ENCODE data around the gene ZNF664. TPM values are rescaled to one million over a fixed set of nuclear protein-coding genes. Genes with fewer than 3 reads are reported as not detected.

The ZNF664 gene
- total and polyA plus RNA-seq, 2 of the 4 experiments (the other 2 are of a cell fraction) = 29.9 to 32.6 TPM

- no peak overlapping the region for H2AFZ ChIP-seq (replicated peaks; ENCODE audit: low read length, poor library complexity)
- H3K9me1 ChIP-seq (ENCODE audit: insufficient read depth, low read length) = no peaks in the 10 kb centered on the region
- H3K27ac ChIP-seq (ENCODE audit: insufficient read depth, low read length) = no peak overlapping the region
- H3K9me3 ChIP-seq (ENCODE audit: control insufficient read depth, insufficient read depth, low read length) = no peaks in the 10 kb centered on the region
- no peak overlapping the region for H3K14ac ChIP-seq (replicated peaks; ENCODE audit: low read depth, low read length)
- no peak overlapping the region for H4K5ac ChIP-seq (ENCODE audit: low read depth, low read length)
- no peak overlapping the region for H3K4ac ChIP-seq (ENCODE audit: low read depth, low read length)
- no peak overlapping the region for H4K8ac ChIP-seq (ENCODE audit: low read depth in 2 of 2, low read length in 2 of 2)
- POLR2A ChIA-PET (ENCODE audit: unreplicated experiment) = no interaction called here
- CTCF ChIA-PET = no interaction called here
- no peak overlapping the region for H2BK15ac ChIP-seq (ENCODE audit: low read depth, low read length)
- H4K20me1 ChIP-seq (ENCODE audit: insufficient read depth, low read length) = peaks cover 4% of the 10 kb centered on the region; the same call in 1 of the 2 replicates
- peaks cover 14 to 39% of the 10 kb centered on the region in 2 experiments for H3K79me1 ChIP-seq (ENCODE audit: low read depth in 1 of 2, low read length in 2 of 2)
- dilution Hi-C loops (cut with HindIII; ENCODE audit: low sequenced_read_pairs, unreplicated experiment) (no loop called here), intact Hi-C loops (cut with micrococcal nuclease) (no loop called here), in situ Hi-C loops (cut with MboI; ENCODE audit: low sequenced_read_pairs) (loop anchor here (5.0 kb wide), 1 partner anchor 74 kb away; no protein-coding TSS in a partner anchor)
- BruUV-seq (replicated peaks) = no TSS peak
- H3K27me3 ChIP-seq (ENCODE audit: control insufficient read depth, insufficient read depth, low read length) = no peaks in the 10 kb centered on the region
- H2AK9ac ChIP-seq (replicated peaks; ENCODE audit: low read depth, low read length, poor library complexity) = no peak overlapping the region
- H3K4me2 ChIP-seq (ENCODE audit: low read depth, low read length) = no peak overlapping the region
- no peak overlapping the region for H3K23ac ChIP-seq (ENCODE audit: low read depth, low read length)
- DNase-seq = no peak
- H2BK20ac ChIP-seq (ENCODE audit: low read depth, low read length) = no peak overlapping the region
- 92 to 100% methylated on average over 1 to 2 of the region's 7 CpGs for WGBS, 2 experiments (ENCODE audit: extremely low coverage in 2 of 2, insufficient read length in 1 of 2)
- H3K4me3 ChIP-seq (ENCODE audit: insufficient read depth, low read depth, low read length) = no peak overlapping the region
- TF ChIP-seq BHLHE40 (IDR thresholded peaks at IDR 0.05; ENCODE audit: low read depth, low read length) (no peak), ELK1 (IDR thresholded peaks at IDR 0.05; ENCODE audit: borderline replicate concordance, low read depth, low read length) (no peak), SMC3 (IDR thresholded peaks at IDR 0.05; ENCODE audit: low read depth, low read length) (no peak), CHD1 (IDR thresholded peaks at IDR 0.05; ENCODE audit: low read depth, low read length) (no peak), CEBPB (IDR thresholded peaks at IDR 0.05; ENCODE audit: low read depth, low read length) (no peak)
- TF ChIP-seq, protein P1, sequence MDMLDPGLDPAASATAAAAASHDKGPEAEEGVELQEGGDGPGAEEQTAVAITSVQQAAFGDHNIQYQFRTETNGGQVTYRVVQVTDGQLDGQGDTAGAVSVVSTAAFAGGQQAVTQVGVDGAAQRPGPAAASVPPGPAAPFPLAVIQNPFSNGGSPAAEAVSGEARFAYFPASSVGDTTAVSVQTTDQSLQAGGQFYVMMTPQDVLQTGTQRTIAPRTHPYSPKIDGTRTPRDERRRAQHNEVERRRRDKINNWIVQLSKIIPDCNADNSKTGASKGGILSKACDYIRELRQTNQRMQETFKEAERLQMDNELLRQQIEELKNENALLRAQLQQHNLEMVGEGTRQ (IDR thresholded peaks at IDR 0.05; ENCODE audit: low read depth, low read length) = no peak
- ATAC-seq (ENCODE audit: low read depth) = no peak
- H3K56ac ChIP-seq (ENCODE audit: extremely low read depth, insufficient read depth, low read length) = no peak overlapping the region
- H3K36me3 ChIP-seq (ENCODE audit: control insufficient read depth, insufficient read depth, low read length) = peaks cover 7% of the 10 kb centered on the region
- no peak overlapping the region for H3K9ac ChIP-seq (ENCODE audit: low read depth, low read length)
- no peak overlapping the region for H2BK5ac ChIP-seq (ENCODE audit: low read depth, low read length, poor library complexity, severe bottlenecking)
- H3K18ac ChIP-seq (ENCODE audit: low read depth, low read length) = no peak overlapping the region
- H4K91ac ChIP-seq (ENCODE audit: insufficient read depth, low read depth, low read length) = no peak overlapping the region
- H2BK120ac ChIP-seq (ENCODE audit: low read depth, low read length) = no peak overlapping the region
- no peak overlapping the region for H2AK5ac ChIP-seq (ENCODE audit: low read depth, low read length)
- H3K4me1 ChIP-seq (ENCODE audit: control insufficient read depth, insufficient read depth, low read length) = no peaks in the 10 kb centered on the region
Measured at GRCh38 chr12:123976227-123976826, 3.3 kb downstream of the ZNF664 start.

Measured in IMR-90 (cell line).